ENCODE results near the gene TRPM8.

TRPM8 gene

GRCh38 chr2:234024304-234024703 is 107.1 kb downstream of the TRPM8 start:
- H3K9me3 ChIP-seq (ENCODE audit: low read length): no peaks in the 10 kb centered on the region
- H2AFZ ChIP-seq (ENCODE audit: low read length): no peak overlapping the region
- no peaks in the 10 kb centered on the region for H3K36me3 ChIP-seq (ENCODE audit: insufficient read depth, low read length)
- no peaks in the 10 kb centered on the region for H3K79me2 ChIP-seq (ENCODE audit: insufficient read depth, low read length)
- H3K9ac ChIP-seq (ENCODE audit: low read length): no peak overlapping the region
- H4K20me1 ChIP-seq (ENCODE audit: insufficient read depth, low read length): no peaks in the 10 kb centered on the region
- H3K4me1 ChIP-seq (ENCODE audit: insufficient read depth, low read length, severe bottlenecking): no peaks in the 10 kb centered on the region
- no peaks in the 10 kb centered on the region for H3F3A ChIP-seq (ENCODE audit: insufficient read depth, low read length)
- H3K27ac ChIP-seq (ENCODE audit: low read depth, low read length, poor library complexity, severe bottlenecking): no peak overlapping the region
- no peak overlapping the region for H3K4me2 ChIP-seq (ENCODE audit: low read length)
- peaks cover 5% of the 10 kb centered on the region; the same call in 1 of the 2 replicates for H3K27me3 ChIP-seq (ENCODE audit: insufficient read depth, low read length)
- H3K4me3 ChIP-seq (ENCODE audit: low read depth, low read length, poor library complexity, severe bottlenecking): no peak overlapping the region
- H3K9me2 ChIP-seq (ENCODE audit: low read depth, low read length): no peaks in the 10 kb centered on the region
- TF ChIP-seq CTCF (IDR thresholded peaks at IDR 0.05; ENCODE audit: low read length) (no peak), EZH2 (IDR thresholded peaks at IDR 0.05; ENCODE audit: borderline replicate concordance, low read length) (no peak)

GRCh38 chr2:234025466-234025865 is 108.3 kb downstream of the TRPM8 start:
- no peak overlapping the region for H3K27ac ChIP-seq (ENCODE audit: low read depth, low read length, poor library complexity, severe bottlenecking)
- no peaks in the 10 kb centered on the region for H3F3A ChIP-seq (ENCODE audit: insufficient read depth, low read length)
- H3K4me1 ChIP-seq (ENCODE audit: insufficient read depth, low read length, severe bottlenecking): no peaks in the 10 kb centered on the region
- H3K36me3 ChIP-seq (ENCODE audit: insufficient read depth, low read length): no peaks in the 10 kb centered on the region
- TF ChIP-seq CTCF (IDR thresholded peaks at IDR 0.05; ENCODE audit: low read length) (no peak), EZH2 (IDR thresholded peaks at IDR 0.05; ENCODE audit: borderline replicate concordance, low read length) (no peak)
- no peak overlapping the region for H3K4me2 ChIP-seq (ENCODE audit: low read length)
- no peaks in the 10 kb centered on the region for H3K9me2 ChIP-seq (ENCODE audit: low read depth, low read length)
- no peak overlapping the region for H3K4me3 ChIP-seq (ENCODE audit: low read depth, low read length, poor library complexity, severe bottlenecking)
- H3K9ac ChIP-seq (ENCODE audit: low read length): no peak overlapping the region
- H3K27me3 ChIP-seq (ENCODE audit: insufficient read depth, low read length): peaks cover 5% of the 10 kb centered on the region; the same call in 1 of the 2 replicates
- no peaks in the 10 kb centered on the region for H4K20me1 ChIP-seq (ENCODE audit: insufficient read depth, low read length)
- no peaks in the 10 kb centered on the region for H3K9me3 ChIP-seq (ENCODE audit: low read length)
- no peak overlapping the region for H2AFZ ChIP-seq (ENCODE audit: low read length)
- no peaks in the 10 kb centered on the region for H3K79me2 ChIP-seq (ENCODE audit: insufficient read depth, low read length)

GRCh38 chr2:234025891-234026401 is 108.8 kb downstream of the TRPM8 start:
- H3K36me3 ChIP-seq (ENCODE audit: insufficient read depth, low read length): no peaks in the 10 kb centered on the region
- H3K27ac ChIP-seq (ENCODE audit: low read depth, low read length, poor library complexity, severe bottlenecking): no peak overlapping the region
- H3F3A ChIP-seq (ENCODE audit: insufficient read depth, low read length): no peaks in the 10 kb centered on the region
- no peaks in the 10 kb centered on the region for H3K9me3 ChIP-seq (ENCODE audit: low read length)
- no peaks in the 10 kb centered on the region for H3K4me1 ChIP-seq (ENCODE audit: insufficient read depth, low read length, severe bottlenecking)
- H2AFZ ChIP-seq (ENCODE audit: low read length): no peak overlapping the region
- H3K79me2 ChIP-seq (ENCODE audit: insufficient read depth, low read length): no peaks in the 10 kb centered on the region
- H3K4me2 ChIP-seq (ENCODE audit: low read length): no peak overlapping the region
- H3K27me3 ChIP-seq (ENCODE audit: insufficient read depth, low read length): peaks cover 5% of the 10 kb centered on the region; the same call in 1 of the 2 replicates
- H4K20me1 ChIP-seq (ENCODE audit: insufficient read depth, low read length): no peaks in the 10 kb centered on the region
- no peak for TF ChIP-seq CTCF (IDR thresholded peaks at IDR 0.05; ENCODE audit: low read length)
- TF ChIP-seq EZH2 (IDR thresholded peaks at IDR 0.05; ENCODE audit: borderline replicate concordance, low read length): no peak
- H3K4me3 ChIP-seq (ENCODE audit: low read depth, low read length, poor library complexity, severe bottlenecking): no peak overlapping the region
- no peak overlapping the region for H3K9ac ChIP-seq (ENCODE audit: low read length)
- H3K9me2 ChIP-seq (ENCODE audit: low read depth, low read length): no peaks in the 10 kb centered on the region
